LHCN-M2 (cell line): ENCODE measurements around the gene COQ8A. TPM values are rescaled to one million over a fixed set of nuclear protein-coding genes. Genes with fewer than 3 reads are reported as not detected.

Experiments
- DNase-seq: peaks from one replicate; pipeline ENCODE4 v3.0.0-alpha.2; 2012; ENCODE audit warnings: low read depth
- total RNA-seq: library from RNA; depleted of rRNA; stranded (reverse); fragments of >200 nt; gene quantifications from 2 replicates; pipeline ENCODE4 v1.2.3, GENCODE V29; 2014

COQ8A gene
- total RNA-seq, 1 experiment from 2014 or later, result 8.7 TPM

GRCh38 chr1:226972931-226973330 lies 32.8 kb downstream of the COQ8A start:
- DNase-seq, result no peak

DNA sequence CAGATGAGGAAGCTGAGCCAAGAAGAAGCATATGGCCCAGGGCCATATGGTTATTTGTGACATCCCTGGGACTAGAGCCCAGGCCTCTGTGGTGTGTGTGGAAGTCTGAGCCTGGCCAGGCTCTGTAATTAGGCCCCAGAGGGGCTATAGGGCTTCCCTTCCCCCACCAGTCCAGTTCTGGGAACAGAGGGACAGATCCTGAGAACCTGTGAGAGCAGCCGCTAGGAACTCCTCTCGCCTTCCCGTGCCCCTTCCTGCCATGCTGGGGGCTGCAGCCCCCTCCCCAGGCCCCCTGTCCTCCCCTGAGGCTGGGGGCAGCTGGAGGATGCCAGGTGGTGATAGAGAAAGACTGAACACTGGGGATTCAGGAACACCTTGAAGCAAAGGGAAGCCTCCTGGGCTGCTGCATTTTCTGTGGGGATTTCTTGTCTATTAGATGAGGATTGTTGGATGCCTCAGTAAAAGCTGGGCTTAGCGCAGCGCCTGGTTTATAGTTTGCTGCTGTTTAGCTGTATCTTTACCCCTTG lies 33.3 kb downstream of the COQ8A start:
- DNase-seq, result no peak

DNA sequence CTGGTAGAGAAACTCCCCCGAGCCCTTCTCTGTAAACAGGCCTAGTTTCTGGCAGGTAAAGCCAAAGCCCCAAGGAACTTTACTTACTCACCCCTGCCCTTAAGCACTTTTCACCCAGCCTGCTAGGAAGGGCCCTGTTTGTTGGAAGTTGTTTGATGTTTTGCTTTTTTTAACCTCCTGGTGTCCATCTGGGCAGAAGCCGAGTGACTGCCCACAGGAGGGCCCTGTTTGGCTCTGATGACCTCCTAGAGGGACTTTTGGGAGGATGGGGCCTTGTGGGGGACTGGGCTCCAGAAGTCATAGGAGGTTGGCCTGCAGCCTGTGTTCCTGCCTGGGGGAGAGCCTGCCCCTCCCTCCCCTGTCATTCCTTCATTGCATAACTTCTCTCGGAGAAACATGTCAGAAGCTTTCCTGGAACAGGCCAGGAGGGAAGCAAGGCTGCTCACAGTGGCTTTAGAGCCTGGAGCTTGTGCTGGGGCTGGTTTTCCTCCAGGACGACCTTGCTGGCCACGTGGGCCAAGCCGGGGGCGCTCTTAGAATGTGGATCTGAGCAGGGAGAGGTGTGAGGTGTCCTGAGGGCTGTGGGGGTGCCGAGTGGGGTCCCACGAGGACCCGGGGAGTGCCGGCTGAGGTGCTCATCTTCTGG lies 33.9 kb downstream of the COQ8A start:
- DNase-seq, result peak; percentile 7

DNA sequence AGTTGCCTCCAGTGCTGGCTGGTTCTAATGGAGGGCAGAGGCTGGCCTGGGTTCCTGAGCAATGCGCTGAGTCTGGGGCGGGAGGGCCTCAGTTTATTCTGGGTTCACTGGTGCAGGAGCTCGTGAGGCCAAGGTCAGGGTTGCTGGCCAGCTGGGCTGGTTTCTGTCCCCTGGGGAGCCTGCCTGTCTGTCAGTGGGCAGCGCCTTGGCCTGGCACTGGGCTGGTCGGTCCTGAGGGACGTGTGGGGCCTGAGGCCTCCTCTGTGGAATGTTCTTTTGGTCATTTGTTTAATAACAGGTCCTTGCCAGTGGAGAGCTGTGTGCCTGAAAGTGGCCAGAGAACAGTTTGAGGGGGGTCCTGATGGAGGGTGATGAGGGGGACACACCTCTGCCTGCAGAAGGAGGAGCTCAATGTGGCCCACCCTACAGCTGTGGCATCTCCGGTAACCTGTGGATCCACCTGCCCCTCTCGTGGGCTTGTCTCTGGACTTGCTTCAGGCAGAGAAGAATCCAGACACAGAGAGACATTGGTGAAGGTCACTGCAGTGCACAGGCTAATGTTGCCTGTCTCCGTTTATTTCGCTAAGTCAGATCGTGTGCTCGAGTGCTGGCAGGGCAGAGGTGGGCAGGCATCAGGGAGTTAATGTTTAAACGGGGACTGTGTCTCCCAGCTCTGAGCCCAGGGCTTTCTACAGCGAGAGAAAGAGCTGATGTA lies 34.6 kb downstream of the COQ8A start:
- peak; percentile 6 for DNase-seq

- DNase-seq, result no peak
Observed at GRCh38 chr1:226975259-226976250, 35.5 kb downstream of the COQ8A start.

- DNase-seq, result no peak
Observed at GRCh38 chr1:226976276-226976977, 36.3 kb downstream of the COQ8A start.

- DNase-seq, result no peak
Observed at GRCh38 chr1:226976978-226977642, 37.0 kb downstream of the COQ8A start.

DNA sequence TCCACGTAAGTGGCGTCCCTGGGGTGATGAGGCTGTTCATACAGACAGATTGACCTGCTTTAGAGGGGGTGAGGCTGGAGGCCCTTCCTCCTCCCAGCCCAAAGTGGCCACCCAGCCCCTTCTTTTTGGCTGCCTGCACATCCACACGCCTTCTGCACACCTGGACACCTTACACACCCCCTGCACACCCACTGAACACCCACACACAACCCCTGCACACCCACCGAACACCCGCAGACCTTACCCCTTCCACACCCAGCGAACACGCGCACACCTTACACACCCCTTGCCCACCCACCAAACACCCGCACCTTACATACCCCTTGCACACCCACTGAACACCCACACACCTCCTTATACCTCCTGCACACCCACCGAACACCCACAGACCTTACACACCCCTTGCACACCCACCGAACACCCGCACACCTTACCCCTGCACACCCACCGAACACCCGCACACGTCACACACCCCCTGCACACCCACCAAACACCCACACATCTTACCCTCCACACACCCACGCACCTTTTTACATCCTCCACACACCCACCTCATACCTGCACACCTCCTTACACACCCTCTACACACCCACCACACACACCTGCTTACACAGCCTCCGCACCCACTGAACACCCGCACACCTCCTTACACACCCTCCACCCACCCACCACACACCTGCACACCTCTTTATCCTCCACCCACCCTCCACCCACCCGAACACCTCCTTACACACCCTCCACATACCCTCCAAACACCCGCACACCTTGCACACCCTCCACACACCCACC lies 37.7 kb downstream of the COQ8A start:
- no peak for DNase-seq

GRCh38 chr1:226978432-226979114 lies 38.5 kb downstream of the COQ8A start:
- DNase-seq, result no peak

- DNase-seq, result no peak
Observed at GRCh38 chr1:226979115-226979516, 39.0 kb downstream of the COQ8A start.

GRCh38 chr1:226979517-226980121 lies 39.5 kb downstream of the COQ8A start:
- DNase-seq, result no peak

GRCh38 chr1:226980122-226980560 lies 40.0 kb downstream of the COQ8A start:
- no peak for DNase-seq

GRCh38 chr1:226980565-226981385 lies 40.7 kb downstream of the COQ8A start:
- no peak for DNase-seq

DNA sequence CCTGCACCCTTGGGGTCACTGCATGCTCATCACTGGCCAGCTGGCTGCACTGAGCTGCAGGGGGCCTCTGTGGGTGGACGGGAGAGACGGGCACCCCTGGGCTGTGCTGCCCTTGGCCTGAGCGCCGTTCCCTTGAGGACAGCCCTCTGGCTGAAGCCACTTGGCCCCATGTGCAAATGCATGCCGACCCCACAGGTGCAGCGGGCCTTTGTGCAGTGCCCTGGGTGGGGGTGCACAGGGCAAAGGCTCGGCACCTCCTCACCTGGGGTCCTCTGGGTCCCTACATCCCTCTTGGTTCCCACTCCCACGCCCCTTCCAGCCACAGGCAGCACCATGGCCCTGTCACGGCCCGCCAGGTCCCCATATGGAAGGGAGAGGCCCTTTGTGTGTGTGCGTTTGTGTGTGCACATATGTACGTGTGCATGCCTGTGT lies 41.3 kb downstream of the COQ8A start:
- no peak for DNase-seq

- no peak for DNase-seq
Observed at GRCh38 chr1:226981838-226982237, 41.7 kb downstream of the COQ8A start.

- DNase-seq, result no peak
Observed at GRCh38 chr1:226982451-226983177, 42.5 kb downstream of the COQ8A start.
